AG09309 (cell line): ENCODE results near the gene CLCNKA.

ENCODE experiments used
- DNase-seq: peaks from one replicate; pipeline ENCODE4 v3.0.0-alpha.2; 2010; ENCODE audit warnings: low read depth
- H3K4me3 ChIP-seq: 2 replicates; pipeline ENCODE4 v1.5.1; 2011; ENCODE audit warnings: mild to moderate bottlenecking, low read depth, low read length, moderate library complexity; ENCODE audit not compliant: control insufficient read depth
- TF ChIP-seq, protein P1 (sequence below): IDR thresholded peaks from 2 replicates; pipeline ENCODE4 v1.5.1; 2011; ENCODE audit warnings: mild to moderate bottlenecking, low read depth, low read length, inconsistent platforms; ENCODE audit not compliant: insufficient read depth, control insufficient read depth; ENCODE audit errors: missing control alignments

The CLCNKA gene

DNA sequence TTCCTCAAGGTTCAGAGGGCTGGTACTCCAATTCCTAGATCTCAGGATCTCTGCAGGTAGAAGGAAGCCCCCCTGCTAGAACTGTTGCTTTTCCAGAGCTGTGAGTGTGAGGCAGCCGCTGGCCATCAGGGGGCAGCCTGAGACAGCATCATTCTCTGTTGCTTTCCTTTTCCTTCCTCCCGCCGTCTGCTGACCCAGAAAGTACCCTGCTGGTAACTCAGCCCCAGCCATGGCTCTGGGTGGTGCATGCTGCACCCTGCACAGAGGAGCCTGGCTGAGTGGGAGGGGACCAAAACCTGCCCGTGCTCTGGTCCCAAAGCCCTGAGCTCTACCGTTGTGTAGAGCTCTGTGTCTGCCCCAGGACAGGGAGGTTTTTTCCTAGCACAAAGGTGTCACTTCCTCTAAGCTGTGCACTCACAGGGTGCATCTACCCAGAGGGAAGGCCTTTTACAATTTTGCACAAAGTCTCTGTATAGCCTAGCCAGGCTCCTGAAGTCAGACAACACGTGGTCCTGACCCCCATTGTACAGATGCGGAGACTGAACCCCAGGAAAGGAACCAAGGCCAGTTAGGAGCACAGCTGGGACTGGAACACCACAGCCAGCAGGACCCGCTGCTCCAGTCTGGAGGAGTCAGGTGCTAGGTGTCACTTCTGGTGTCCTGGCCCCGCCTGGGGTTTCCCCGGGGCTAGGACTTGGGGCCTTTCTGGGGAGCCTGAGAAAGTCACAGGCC lies 57.3 kb downstream of the CLCNKA start:
- DNase-seq: peak; percentile 17
- H3K4me3 ChIP-seq: no peak overlapping the region
- TF ChIP-seq, protein P1, sequence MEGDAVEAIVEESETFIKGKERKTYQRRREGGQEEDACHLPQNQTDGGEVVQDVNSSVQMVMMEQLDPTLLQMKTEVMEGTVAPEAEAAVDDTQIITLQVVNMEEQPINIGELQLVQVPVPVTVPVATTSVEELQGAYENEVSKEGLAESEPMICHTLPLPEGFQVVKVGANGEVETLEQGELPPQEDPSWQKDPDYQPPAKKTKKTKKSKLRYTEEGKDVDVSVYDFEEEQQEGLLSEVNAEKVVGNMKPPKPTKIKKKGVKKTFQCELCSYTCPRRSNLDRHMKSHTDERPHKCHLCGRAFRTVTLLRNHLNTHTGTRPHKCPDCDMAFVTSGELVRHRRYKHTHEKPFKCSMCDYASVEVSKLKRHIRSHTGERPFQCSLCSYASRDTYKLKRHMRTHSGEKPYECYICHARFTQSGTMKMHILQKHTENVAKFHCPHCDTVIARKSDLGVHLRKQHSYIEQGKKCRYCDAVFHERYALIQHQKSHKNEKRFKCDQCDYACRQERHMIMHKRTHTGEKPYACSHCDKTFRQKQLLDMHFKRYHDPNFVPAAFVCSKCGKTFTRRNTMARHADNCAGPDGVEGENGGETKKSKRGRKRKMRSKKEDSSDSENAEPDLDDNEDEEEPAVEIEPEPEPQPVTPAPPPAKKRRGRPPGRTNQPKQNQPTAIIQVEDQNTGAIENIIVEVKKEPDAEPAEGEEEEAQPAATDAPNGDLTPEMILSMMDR: peak; percentile 94

DNA sequence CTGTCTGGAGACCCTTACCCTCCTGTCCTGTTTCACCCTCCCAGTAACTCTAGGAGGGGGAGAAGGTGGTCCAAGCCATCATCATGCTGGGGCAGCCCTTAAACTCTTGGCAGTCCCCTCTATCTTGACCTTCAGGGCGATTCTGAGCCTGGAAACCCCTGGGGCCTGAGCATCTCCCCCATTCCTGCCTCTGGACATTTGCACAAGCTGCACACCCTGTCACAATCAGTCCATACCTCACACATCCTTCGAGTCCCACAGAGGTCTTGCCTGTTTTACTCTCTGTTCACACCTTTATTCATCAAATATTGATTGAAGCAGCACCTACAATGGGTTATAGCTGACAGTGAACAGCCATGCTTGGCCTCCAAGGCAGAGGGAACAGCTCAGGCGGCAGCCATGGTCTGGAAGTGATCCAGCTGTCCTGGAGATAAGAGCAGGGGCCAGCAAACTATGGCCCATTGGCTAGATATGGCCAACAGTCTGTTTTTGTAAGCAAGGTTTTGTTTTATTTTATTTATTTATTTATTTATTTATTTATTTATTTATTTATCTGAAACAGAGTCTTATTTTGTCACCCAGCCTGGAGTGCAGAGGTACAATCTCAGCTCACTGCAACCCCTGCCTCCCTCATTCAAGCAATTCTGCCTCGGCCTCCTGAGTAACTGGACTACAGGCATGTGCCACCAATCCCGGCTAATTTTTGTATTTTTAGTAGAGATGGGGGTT lies 58.8 kb downstream of the CLCNKA start:
- H3K4me3 ChIP-seq: no peak overlapping the region
- TF ChIP-seq, protein P1: no peak
- no peak for DNase-seq

DNA sequence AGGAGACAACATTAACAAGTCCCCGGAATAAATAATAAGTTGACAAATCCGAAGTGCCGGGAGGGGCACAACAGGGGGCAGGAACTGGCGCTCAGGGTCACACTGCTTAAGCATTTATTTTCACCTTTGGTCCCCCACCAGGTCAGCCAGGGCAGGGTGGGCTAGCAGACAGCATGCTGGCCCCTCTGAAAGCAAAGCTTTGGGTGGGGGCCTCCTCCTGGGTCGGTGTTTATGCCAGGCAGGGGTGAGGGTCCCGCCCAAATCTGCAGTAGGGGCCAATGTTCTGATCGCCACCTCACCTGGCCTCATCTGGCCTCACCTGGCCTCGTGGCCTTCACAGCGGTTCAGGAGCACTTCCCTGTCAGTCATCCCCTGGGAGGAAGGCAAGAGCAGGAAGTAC lies 59.8 kb downstream of the CLCNKA start:
- H3K4me3 ChIP-seq: no peak overlapping the region
- TF ChIP-seq, protein P1: no peak
- no peak for DNase-seq

DNA sequence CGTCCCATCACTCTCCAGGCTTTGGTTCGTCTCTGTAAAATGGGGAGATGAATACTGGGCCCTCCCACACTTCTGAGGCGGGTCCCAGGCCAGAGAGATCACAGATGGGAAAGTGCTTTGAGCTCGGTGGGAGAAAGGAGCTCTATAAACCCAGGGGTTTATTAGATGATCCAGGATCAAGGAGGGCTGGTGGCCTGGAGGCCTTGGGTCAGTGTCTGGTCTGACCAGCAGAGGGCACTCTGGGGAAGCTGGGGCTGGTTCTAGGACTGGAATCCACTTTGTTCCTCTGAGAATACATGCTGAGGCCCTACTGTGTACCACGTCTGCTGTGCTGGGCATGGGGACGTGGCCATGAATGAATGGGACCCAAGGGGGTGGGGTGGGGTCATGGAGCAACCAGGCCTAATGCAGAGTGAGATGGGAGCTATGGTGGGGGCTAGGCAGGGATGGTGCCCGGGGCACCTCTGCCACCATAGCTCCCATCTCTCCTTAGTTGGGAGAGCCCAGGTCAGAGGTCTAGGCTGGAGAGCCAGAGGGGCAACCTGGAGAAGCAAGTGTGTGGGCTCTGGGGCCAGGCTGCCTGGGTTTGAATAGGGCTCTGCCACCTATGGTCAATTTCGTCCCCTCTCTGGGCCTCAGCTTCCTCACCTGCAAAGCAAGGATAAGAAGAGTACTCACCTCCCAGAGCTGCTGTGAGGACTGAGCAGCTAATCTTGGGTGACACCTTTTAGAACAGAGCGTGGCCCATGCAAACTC lies 60.6 kb downstream of the CLCNKA start:
- no peak for DNase-seq
- TF ChIP-seq, protein P1: peak; percentile 95
- H3K4me3 ChIP-seq: no peak overlapping the region

DNA sequence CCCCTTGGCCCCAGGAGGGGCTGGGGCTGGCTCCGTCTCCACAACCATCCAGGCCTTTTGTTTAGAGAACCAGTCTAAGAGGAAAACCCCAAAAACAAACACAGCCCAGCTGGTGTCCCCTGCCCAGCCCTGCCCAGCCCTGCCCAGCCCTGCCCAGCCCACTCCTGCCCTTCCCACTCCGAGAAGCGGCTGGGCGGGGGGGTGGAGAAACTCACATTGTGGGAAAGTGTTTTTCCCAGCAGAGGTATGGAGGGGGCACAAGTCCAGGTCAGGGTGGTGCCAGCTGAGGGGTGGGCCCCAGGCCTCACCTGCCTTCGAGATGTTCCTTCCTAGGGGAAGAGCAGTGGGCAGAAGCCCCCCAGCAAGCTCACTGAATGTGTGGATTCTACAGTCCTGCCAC lies 61.6 kb downstream of the CLCNKA start:
- DNase-seq: no peak
- TF ChIP-seq, protein P1: no peak
- no peak overlapping the region for H3K4me3 ChIP-seq
